HG02571 (cell line): ENCODE results near the gene DENND6B.
"Not testable (repeated sequence)": the region's sequence is repeated elsewhere in the genome, so short reads cannot be mapped to it uniquely, and the experiment has no call there.

Experiments used
- ATAC-seq: cut with Tn5 transposase; IDR thresholded peaks from one replicate; pipeline ENCODE4 v1.9.1; 2021; ENCODE audit warnings: mild to moderate bottlenecking, moderate library complexity; ENCODE audit not compliant: unreplicated experiment

The DENND6B gene

GRCh38 chr22:50326956-50327710, at the start of gene DENND6B:
DENND6B (minus strand) TSS chr22:50327012; CDS start chr22:50326988, 24 bp downstream.
- peak; percentile 79 for ATAC-seq

- no peak for ATAC-seq
Measured at GRCh38 chr22:50376085-50376651, 49.4 kb upstream of the DENND6B start.

- ATAC-seq = no peak
Measured at GRCh38 chr22:50371101-50371648, 44.4 kb upstream of the DENND6B start.

GRCh38 chr22:50367778-50368500, 41.1 kb upstream of the DENND6B start:
- no peak for ATAC-seq

- ATAC-seq = not testable (repeated sequence)
Measured at GRCh38 chr22:50363803-50364194, 37.0 kb upstream of the DENND6B start.

GRCh38 chr22:50363166-50363802, 36.5 kb upstream of the DENND6B start:
- no peak for ATAC-seq

- ATAC-seq = no peak
Measured at GRCh38 chr22:50361688-50362087, 34.9 kb upstream of the DENND6B start.

GRCh38 chr22:50361222-50361621, 34.4 kb upstream of the DENND6B start:
- no peak for ATAC-seq

GRCh38 chr22:50360578-50360977, 33.8 kb upstream of the DENND6B start:
- ATAC-seq = no peak

- ATAC-seq = no peak
Measured at GRCh38 chr22:50357756-50358155, 30.9 kb upstream of the DENND6B start.

GRCh38 chr22:50357222-50357621, 30.4 kb upstream of the DENND6B start:
- no peak for ATAC-seq

GRCh38 chr22:50356186-50356585, 29.4 kb upstream of the DENND6B start:
- ATAC-seq = no peak

- ATAC-seq = no peak
Measured at GRCh38 chr22:50348058-50348457, 21.2 kb upstream of the DENND6B start.

- ATAC-seq = no peak
Measured at GRCh38 chr22:50347157-50347556, 20.3 kb upstream of the DENND6B start.

- ATAC-seq = no peak
Measured at GRCh38 chr22:50346470-50346869, 19.7 kb upstream of the DENND6B start.

- ATAC-seq = no peak
Measured at GRCh38 chr22:50343541-50343935, 16.7 kb upstream of the DENND6B start.

GRCh38 chr22:50342651-50343540, 16.1 kb upstream of the DENND6B start, which contains the start of gene PPP6R2:
PPP6R2 (plus strand) TSS chr22:50343327; CDS start chr22:50393909, 50,582 bp downstream.
- ATAC-seq = peak; percentile 67

GRCh38 chr22:50341977-50342650, 15.3 kb upstream of the DENND6B start:
- peak; percentile 54 for ATAC-seq
